Coronary artery (tissue), 2 donors: ENCODE measurements around the gene LSP1.

Experiments used
- DNase-seq: peaks from one replicate; pipeline ENCODE4 v3.0.0-alpha.2; 2017; ENCODE audit warnings: low spot score
- H3K27ac ChIP-seq, 2 donors: fragments of 200-600 bp; sonication (generic); one replicate each; pipeline ENCODE4 v1.5.1; 2016 to 2019
- H3K4me3 ChIP-seq: fragments of 200-600 bp; sonication (generic); 2 replicates; pipeline ENCODE4 v1.5.1; 2016; ENCODE audit warnings: mild to moderate bottlenecking, moderate library complexity
- TF ChIP-seq, protein P1 (sequence below): fragments of 200-600 bp; sonication (generic); IDR thresholded peaks from one replicate; pipeline ENCODE4 v1.5.1; 2019; ENCODE audit warnings: antibody characterized with exemption

The LSP1 gene

DNA sequence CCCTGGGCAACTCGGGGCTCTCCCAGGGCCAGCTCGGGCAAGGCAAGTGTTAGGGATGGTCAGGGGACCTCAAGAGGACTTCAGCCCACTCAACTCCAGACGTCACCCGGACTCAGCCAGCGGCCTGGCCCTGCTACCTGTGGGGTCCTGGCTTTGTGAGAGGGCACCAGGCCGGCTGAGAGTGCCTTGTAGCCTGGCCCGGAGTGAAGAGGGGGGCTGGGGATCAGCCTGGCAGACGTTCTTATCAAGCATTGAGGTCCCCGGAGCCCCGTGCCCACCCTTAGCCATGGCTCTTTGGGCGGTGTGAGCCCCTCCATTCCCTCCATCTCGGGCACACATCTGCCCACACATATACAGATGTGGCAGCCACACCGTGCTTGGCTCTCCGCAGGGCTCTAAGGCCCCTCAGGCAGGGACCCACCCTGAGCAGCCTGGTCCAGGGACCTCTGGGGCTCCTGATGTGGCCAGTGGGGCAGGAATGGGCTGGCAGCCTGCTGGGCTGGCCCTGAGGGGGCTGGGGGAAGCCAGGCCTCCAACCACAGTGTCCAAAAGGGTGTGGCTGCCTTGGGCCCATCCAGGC lies 15.3 kb downstream of the LSP1 start:
- Histone ChIP-seq H3K4me3 (peak overlapping the region; percentile 55), H3K27ac (peak overlapping the region; percentile 27 to 91)
- TF ChIP-seq, protein P1, sequence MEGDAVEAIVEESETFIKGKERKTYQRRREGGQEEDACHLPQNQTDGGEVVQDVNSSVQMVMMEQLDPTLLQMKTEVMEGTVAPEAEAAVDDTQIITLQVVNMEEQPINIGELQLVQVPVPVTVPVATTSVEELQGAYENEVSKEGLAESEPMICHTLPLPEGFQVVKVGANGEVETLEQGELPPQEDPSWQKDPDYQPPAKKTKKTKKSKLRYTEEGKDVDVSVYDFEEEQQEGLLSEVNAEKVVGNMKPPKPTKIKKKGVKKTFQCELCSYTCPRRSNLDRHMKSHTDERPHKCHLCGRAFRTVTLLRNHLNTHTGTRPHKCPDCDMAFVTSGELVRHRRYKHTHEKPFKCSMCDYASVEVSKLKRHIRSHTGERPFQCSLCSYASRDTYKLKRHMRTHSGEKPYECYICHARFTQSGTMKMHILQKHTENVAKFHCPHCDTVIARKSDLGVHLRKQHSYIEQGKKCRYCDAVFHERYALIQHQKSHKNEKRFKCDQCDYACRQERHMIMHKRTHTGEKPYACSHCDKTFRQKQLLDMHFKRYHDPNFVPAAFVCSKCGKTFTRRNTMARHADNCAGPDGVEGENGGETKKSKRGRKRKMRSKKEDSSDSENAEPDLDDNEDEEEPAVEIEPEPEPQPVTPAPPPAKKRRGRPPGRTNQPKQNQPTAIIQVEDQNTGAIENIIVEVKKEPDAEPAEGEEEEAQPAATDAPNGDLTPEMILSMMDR: no peak
- no peak for DNase-seq

DNA sequence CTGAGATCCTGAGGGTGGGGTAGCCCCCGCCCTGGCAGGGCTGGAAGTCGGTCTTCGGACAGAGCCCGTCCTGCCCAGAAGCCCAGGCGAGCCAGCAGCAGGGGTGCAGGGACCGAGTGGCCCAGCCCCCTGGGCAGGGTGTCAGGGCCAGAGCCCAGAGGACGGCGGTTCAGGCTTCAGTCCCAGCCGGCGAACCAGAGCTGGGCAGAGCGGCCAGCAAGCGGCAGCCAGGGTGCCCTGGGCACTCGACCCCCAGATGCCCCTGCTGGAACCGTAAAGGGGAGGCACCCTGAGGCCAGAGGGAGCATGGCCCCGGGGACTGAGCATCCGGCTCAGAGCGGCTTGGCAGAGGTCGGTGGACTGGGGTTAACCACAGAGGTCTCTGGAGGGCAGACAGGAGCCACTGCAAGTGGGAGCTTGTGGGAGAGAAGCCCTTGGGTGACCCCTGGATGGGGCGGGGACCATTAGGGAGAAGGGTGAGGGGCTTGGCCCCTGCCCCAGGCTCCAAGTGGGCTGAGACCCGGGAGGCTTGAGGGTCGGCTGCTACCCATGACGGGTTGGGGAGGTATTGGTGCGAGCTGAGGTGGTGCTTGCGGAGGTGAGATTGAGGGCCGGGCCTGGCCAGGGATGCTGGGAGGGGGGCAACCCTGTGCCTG lies 15.9 kb downstream of the LSP1 start:
- no peak for DNase-seq
- TF ChIP-seq, protein P1: no peak
- peak overlapping the region; percentile 27 to 91 for H3K27ac ChIP-seq
- H3K4me3 ChIP-seq: peak overlapping the region; percentile 55

DNA sequence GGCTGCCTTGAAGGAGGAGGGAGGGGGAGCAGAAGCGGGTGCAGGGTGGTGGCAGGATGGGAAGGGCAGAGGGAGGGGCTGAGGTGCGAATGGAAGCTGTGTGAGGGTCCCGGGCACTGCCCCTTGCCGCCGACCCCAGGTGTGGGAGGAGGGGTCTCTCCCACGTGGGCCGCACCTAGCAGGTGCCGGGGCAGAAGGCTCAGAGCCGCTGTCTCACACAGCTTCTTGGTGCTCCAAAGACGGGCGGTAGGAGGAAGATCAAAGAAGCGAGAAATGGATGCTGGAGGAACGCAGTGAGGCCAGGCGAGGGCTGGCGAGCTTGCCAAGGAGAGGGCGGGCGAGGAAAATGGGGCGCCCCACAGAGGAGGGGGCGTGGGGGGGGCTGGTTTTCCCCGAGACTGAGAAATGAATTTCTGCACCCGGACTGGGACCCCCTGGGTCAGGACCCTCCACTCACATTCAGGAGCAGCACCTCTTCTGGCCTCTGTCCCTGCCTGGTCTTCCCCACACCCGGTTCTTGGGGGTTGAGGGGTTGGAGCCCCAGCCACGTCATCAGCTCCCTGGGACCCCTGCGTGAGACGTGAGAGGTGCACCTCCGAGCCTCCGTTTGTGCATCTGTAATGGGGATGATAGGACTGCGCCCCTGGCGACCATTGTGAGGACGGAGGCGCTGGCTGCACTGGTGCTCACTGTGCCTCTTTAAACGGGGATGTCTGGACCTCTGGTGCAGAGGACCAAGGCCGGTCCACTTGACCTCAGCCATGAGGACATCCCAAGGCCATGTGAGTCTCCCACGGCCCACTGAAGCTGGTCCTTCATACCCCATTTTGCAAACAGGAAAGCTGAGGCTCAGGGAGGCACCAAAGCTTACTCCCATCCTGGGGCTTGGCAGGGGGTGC lies 16.8 kb downstream of the LSP1 start:
- TF ChIP-seq, protein P1: no peak
- Histone ChIP-seq H3K4me3 (peak overlapping the region; percentile 55), H3K27ac (peak overlapping the region in 1 of 2 donors; percentile 91)
- DNase-seq: no peak

DNA sequence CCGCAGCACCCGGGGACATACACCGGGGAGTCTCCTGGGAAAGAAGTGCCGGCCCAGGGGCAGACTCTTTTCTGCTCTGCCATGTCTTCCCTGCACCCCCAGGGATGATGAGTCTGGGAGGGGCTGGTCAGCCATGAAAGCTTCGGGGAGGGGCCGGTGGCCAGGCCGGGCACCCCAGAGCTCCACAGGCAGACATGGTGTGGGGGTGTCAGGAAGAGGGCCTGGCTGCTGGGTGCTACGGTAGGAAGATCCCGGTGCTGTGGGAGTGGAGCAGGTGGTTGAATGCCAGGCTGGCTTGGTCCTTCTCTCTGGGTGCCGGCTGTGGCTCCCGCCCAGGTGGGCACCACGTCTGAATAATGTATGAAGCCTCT lies 17.4 kb downstream of the LSP1 start:
- Histone ChIP-seq H3K4me3 (peak overlapping the region; percentile 55), H3K27ac (peak overlapping the region in 1 of 2 donors; percentile 91)
- no peak for DNase-seq
- TF ChIP-seq, protein P1: no peak

DNA sequence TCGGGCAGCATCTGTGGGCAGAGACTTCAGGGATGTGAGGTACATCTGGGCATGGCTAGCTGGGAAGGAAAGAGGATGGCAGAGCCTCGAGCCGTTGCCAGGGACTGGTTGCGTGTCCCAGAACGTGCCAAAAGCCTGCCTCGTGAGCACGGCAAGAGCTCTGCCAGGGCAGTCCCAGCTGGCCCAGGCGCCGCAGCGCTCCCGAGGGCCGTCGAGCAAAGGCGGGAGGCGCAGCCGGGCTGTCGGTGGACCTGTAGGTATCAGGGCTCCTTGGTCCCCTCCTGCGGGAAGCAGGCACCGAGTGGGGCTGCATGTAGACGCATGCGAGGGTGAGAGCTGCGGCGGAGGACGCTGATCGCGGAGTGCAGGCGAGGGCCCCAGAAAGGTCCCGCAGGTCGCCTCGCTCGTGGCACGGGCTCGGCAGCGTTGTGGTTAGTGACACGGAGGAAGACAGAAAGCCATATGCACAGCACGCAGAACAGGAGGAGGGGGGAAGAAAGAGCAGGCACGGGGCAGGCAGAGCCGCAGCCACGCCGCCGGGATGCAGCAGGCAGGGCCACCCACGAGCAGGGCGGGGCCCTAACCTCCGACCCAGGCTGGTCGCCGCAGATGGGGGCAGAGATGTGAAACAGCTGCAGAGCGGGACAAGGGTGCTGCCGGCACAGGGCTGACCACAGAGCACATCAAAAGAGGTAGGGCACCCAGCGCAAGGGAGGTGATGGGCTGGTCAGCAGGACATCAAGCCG lies 18.0 kb downstream of the LSP1 start:
- TF ChIP-seq, protein P1: no peak
- DNase-seq: no peak
- H3K27ac ChIP-seq: peak overlapping the region in 1 of 2 donors; percentile 91
- peak overlapping the region; percentile 55 for H3K4me3 ChIP-seq

DNA sequence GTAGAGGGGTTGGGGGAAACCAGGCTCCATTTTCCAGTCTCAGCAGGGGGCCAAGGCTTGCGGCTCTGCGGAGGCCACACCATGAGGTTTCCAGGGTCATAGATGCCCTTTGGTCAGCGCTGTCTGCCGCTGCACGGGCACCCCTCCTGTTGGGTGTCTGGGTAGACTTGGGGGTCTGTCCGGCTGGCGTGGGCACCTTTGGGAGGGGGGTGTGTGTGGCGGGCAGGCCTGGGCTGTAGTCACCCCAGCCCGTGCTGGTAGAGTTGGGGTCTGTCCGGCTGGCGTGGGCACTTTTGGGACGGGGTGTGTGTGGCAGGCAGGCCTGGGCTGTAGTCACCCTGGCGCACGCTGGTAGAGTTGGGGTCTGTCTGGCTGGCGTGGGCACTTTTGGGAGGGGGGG lies 18.6 kb downstream of the LSP1 start:
- Histone ChIP-seq H3K27ac (peak overlapping the region in 1 of 2 donors; percentile 91), H3K4me3 (peak overlapping the region; percentile 55)
- DNase-seq: no peak
- TF ChIP-seq, protein P1: no peak
